ENCODE measurements around the gene PNMA1.
A peak's percentile ranks its signal among the peaks of the same experiment; 100 is the strongest.
"Not testable (repeated sequence)": the region's sequence is repeated elsewhere in the genome, so short reads cannot be mapped to it uniquely, and the experiment has no call there.

PNMA1 gene

DNA sequence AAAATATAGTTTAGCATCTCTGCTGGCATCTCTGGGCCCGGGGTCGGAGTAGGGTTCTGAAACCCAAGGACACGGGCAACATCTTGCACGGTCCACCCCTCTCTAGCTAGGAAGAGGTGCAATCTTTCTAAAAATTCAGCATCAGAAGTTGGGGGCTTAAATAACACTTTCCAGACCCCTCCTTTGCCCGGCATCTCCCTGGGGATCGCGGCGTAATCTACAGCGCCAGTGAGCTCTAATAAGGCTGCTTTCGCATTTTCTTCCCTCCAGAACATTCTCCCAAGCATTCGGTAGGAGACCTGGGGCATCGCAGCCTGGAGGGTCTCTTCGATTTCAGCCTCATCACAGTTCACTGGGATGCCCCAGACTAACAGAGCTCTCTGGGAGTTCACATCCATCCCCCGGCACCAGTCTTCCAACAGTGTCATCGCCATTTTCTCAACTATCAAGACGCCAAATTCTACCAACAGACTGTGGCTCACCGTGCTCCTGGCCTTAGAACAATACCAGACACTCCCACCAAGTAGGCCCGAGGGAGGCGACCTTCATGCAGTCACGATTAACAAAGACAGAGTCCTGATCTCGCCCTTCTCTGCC is 880 bp downstream of the PNMA1 start:
- Histone ChIP-seq H3K36me3 (ENCODE audit: control insufficient read depth, insufficient read depth, low read length) (peaks cover 29% of the 10 kb centered on the region), H3K27ac (ENCODE audit: low read depth, low read length, severe bottlenecking) (peak overlapping the region; percentile 91), H3K4me3 (ENCODE audit: extremely low read depth, insufficient read depth, low read length, poor library complexity, severe bottlenecking) (peak overlapping the region; percentile 75), H3K9me3 (ENCODE audit: control insufficient read depth, low read length) (no peaks in the 10 kb centered on the region), H3K4me1 (ENCODE audit: control insufficient read depth, insufficient read depth, low read length, poor library complexity, severe bottlenecking) (peaks cover 13% of the 10 kb centered on the region)
- 0 to 1% methylated on average over 17 to 19 of the region's 21 CpGs for WGBS, 2 experiments (ENCODE audit: insufficient coverage in 2 of 2)

- H3K36me3 ChIP-seq (ENCODE audit: control insufficient read depth, insufficient read depth, low read length) = peaks cover 24% of the 10 kb centered on the region
- H3K9me3 ChIP-seq (ENCODE audit: control insufficient read depth, low read length) = no peaks in the 10 kb centered on the region
- H3K27ac ChIP-seq (ENCODE audit: low read depth, low read length, severe bottlenecking) = no peak overlapping the region
- H3K4me1 ChIP-seq (ENCODE audit: control insufficient read depth, insufficient read depth, low read length, poor library complexity, severe bottlenecking) = peaks cover 6% of the 10 kb centered on the region
- 2 to 6% methylated on average over 12 to 19 of the region's 20 CpGs for WGBS, 2 experiments (ENCODE audit: insufficient coverage in 2 of 2)
- H3K4me3 ChIP-seq (ENCODE audit: extremely low read depth, insufficient read depth, low read length, poor library complexity, severe bottlenecking) = peak overlapping the region; percentile 75
These were observed 1.5 kb downstream of the PNMA1 start for GRCh38 chr14:73712540-73713180.

- Histone ChIP-seq H3K36me3 (ENCODE audit: control insufficient read depth, insufficient read depth, low read length) (peaks cover 18% of the 10 kb centered on the region), H3K9me3 (ENCODE audit: control insufficient read depth, low read length) (no peaks in the 10 kb centered on the region), H3K4me3 (ENCODE audit: extremely low read depth, insufficient read depth, low read length, poor library complexity, severe bottlenecking) (peak overlapping the region; percentile 75), H3K4me1 (ENCODE audit: control insufficient read depth, insufficient read depth, low read length, poor library complexity, severe bottlenecking) (peaks cover 6% of the 10 kb centered on the region), H3K27ac (ENCODE audit: low read depth, low read length, severe bottlenecking) (no peak overlapping the region)
- 79% methylated on average over 7 to 9 of the region's 11 CpGs for WGBS, 2 experiments (ENCODE audit: insufficient coverage in 2 of 2)
These were observed 2.1 kb downstream of the PNMA1 start for GRCh38 chr14:73712071-73712506.

- H3K36me3 ChIP-seq (ENCODE audit: control insufficient read depth, insufficient read depth, low read length) = peaks cover 6% of the 10 kb centered on the region
- H3K4me1 ChIP-seq (ENCODE audit: control insufficient read depth, insufficient read depth, low read length, poor library complexity, severe bottlenecking) = peaks cover 6% of the 10 kb centered on the region
- H3K4me3 ChIP-seq (ENCODE audit: extremely low read depth, insufficient read depth, low read length, poor library complexity, severe bottlenecking) = no peak overlapping the region
- WGBS, 2 experiments (ENCODE audit: insufficient coverage in 2 of 2) = 76 to 87% methylated on average over 5 of the region's 5 CpGs
- H3K9me3 ChIP-seq (ENCODE audit: control insufficient read depth, low read length) = no peaks in the 10 kb centered on the region
- no peak overlapping the region for H3K27ac ChIP-seq (ENCODE audit: low read depth, low read length, severe bottlenecking)
These were observed 3.4 kb downstream of the PNMA1 start for GRCh38 chr14:73710737-73711136.

DNA sequence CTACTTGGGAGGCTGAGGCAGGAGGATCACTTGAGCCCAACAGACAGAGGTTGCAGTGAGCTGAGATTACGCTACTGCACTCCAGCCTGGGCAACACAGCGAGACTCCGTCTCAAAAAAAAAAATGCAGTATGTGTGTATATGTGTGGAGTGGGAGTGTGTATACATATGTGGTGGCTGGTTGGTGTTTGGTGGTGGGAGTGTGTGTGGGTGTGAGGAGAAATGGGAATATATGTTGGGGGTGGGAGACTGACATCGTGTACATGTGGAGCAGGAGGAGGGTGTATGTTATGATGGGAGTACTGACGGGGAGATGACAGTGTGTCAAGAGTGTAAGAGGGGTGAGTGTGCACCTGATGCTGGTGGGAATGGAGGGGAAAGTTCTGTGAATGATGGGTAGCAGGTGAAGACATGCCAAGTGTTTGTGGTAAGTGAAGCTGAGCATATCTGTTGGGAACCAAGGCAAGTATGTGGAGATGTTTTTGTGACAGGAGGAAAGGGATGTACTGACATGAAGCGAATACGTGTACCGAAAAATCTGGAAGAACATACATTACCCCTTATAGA is 4.2 kb downstream of the PNMA1 start:
- Histone ChIP-seq H3K4me1 (ENCODE audit: control insufficient read depth, insufficient read depth, low read length, poor library complexity, severe bottlenecking) (peaks cover 6% of the 10 kb centered on the region), H3K9me3 (ENCODE audit: control insufficient read depth, low read length) (no peaks in the 10 kb centered on the region), H3K4me3 (ENCODE audit: extremely low read depth, insufficient read depth, low read length, poor library complexity, severe bottlenecking) (no peak overlapping the region), H3K36me3 (ENCODE audit: control insufficient read depth, insufficient read depth, low read length) (no peaks in the 10 kb centered on the region), H3K27ac (ENCODE audit: low read depth, low read length, severe bottlenecking) (no peak overlapping the region)
- WGBS, 2 experiments (ENCODE audit: insufficient coverage in 2 of 2) = 86 to 100% methylated on average over 4 to 5 of the region's 8 CpGs

GRCh38 chr14:73708076-73708475 is 6.1 kb downstream of the PNMA1 start:
- not testable (repeated sequence) for H3K36me3 ChIP-seq (ENCODE audit: control insufficient read depth, insufficient read depth, low read length); H3K4me1 ChIP-seq (ENCODE audit: control insufficient read depth, insufficient read depth, low read length, poor library complexity, severe bottlenecking); H3K9me3 ChIP-seq (ENCODE audit: control insufficient read depth, low read length); H3K27ac ChIP-seq (ENCODE audit: low read depth, low read length, severe bottlenecking); H3K4me3 ChIP-seq (ENCODE audit: extremely low read depth, insufficient read depth, low read length, poor library complexity, severe bottlenecking)
- WGBS, 2 experiments (ENCODE audit: insufficient coverage in 2 of 2) = 100% methylated on average over 1 to 2 of the region's 4 CpGs

- 88 to 100% methylated on average over 1 of the region's 1 CpG for WGBS, 2 experiments (ENCODE audit: insufficient coverage in 2 of 2)
- no peak overlapping the region for H3K27ac ChIP-seq (ENCODE audit: low read depth, low read length, severe bottlenecking)
- no peak overlapping the region for H3K4me3 ChIP-seq (ENCODE audit: extremely low read depth, insufficient read depth, low read length, poor library complexity, severe bottlenecking)
- no peaks in the 10 kb centered on the region for H3K4me1 ChIP-seq (ENCODE audit: control insufficient read depth, insufficient read depth, low read length, poor library complexity, severe bottlenecking)
- H3K36me3 ChIP-seq (ENCODE audit: control insufficient read depth, insufficient read depth, low read length) = peaks cover 13% of the 10 kb centered on the region
- no peaks in the 10 kb centered on the region for H3K9me3 ChIP-seq (ENCODE audit: control insufficient read depth, low read length)
These were observed 13.9 kb downstream of the PNMA1 start for GRCh38 chr14:73700325-73700724.

DNA sequence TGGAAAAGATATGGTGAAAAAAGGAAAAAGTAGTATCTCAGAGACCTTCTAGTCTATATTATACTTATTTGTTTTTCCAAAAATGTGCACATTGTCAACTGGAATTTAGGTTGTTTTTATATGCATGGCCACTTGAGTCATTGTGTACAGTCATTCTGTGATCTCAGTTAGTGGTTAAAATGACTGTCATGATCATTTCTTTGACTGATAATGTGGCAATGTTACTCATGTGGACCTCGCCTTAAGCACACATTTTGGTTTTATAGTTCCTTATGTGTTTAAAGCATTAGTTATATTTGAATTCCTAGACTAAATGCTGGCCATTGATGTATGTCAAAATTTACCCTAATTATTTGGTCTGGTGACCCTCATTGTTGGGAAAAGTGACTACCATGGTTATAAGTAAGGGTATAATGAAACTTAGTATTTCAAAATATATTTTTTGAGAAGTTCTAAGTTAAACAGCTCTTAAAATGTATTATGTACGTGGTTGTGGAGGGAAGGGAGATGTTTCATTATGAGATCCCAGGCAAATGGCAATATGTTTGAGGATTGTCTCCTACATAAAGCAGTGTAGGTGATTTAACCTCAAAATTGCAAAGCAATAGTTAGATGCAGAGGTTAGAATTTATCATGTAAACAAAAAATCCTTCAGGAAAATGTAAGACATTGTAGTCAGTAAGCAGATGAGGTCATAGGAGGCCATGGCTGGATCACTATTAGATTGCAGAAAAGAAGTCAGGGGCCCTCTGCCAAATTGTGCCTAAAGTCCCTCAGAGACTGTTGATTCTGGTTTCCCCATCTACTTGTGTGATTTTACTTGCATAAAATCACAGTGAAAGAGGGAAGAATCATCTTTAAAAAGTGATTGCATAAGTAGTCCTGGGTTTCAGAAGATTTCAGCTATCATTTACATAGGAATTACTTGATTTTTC is 17.5 kb downstream of the PNMA1 start:
- peaks cover 12% of the 10 kb centered on the region for H3K36me3 ChIP-seq (ENCODE audit: control insufficient read depth, insufficient read depth, low read length)
- WGBS, 2 experiments (ENCODE audit: insufficient coverage in 2 of 2) = 100% methylated on average over 2 of the region's 2 CpGs; no CpG with 5 or more reads in 1 of the 2 experiments
- no peaks in the 10 kb centered on the region for H3K9me3 ChIP-seq (ENCODE audit: control insufficient read depth, low read length)
- no peak overlapping the region for H3K4me3 ChIP-seq (ENCODE audit: extremely low read depth, insufficient read depth, low read length, poor library complexity, severe bottlenecking)
- H3K4me1 ChIP-seq (ENCODE audit: control insufficient read depth, insufficient read depth, low read length, poor library complexity, severe bottlenecking) = no peaks in the 10 kb centered on the region
- H3K27ac ChIP-seq (ENCODE audit: low read depth, low read length, severe bottlenecking) = no peak overlapping the region

DNA sequence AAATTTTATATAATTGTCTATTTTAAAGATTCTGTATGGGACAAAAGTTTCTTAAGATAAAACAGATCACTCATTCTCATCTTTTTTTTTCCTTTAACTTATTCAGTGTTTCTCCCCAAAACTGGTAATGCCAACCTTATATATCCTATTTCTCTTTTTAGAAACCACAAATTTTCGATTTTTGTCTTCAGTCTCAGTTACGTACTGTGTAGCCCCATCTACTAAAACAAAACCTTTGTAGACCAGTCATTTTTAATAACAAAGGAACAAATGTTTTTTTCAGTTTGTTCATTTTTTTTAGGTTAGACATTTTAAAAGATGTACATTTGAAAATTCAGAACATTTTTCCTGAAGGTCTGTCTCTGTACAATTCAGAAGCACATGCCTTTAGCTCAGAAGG is 18.2 kb downstream of the PNMA1 start:
- Histone ChIP-seq H3K27ac (ENCODE audit: low read depth, low read length, severe bottlenecking) (no peak overlapping the region), H3K4me3 (ENCODE audit: extremely low read depth, insufficient read depth, low read length, poor library complexity, severe bottlenecking) (no peak overlapping the region)
- 92 to 100% methylated on average over 1 to 2 of the region's 2 CpGs for whole genome bisulfite sequencing, 2 experiments (ENCODE audit: insufficient coverage in 2 of 2)

GRCh38 chr14:73695082-73695481 is 19.1 kb downstream of the PNMA1 start:
- H3K4me1 ChIP-seq (ENCODE audit: control insufficient read depth, insufficient read depth, low read length, poor library complexity, severe bottlenecking) = no peaks in the 10 kb centered on the region
- WGBS, 2 experiments (ENCODE audit: insufficient coverage in 2 of 2) = 100% methylated on average over 1 of the region's 2 CpGs; no CpG with 5 or more reads in 1 of the 2 experiments
- peaks cover 21% of the 10 kb centered on the region for H3K36me3 ChIP-seq (ENCODE audit: control insufficient read depth, insufficient read depth, low read length)
- no peak overlapping the region for H3K27ac ChIP-seq (ENCODE audit: low read depth, low read length, severe bottlenecking)
- H3K4me3 ChIP-seq (ENCODE audit: extremely low read depth, insufficient read depth, low read length, poor library complexity, severe bottlenecking) = no peak overlapping the region
- no peaks in the 10 kb centered on the region for H3K9me3 ChIP-seq (ENCODE audit: control insufficient read depth, low read length)

More for the DNA sequence above, 18.2 kb downstream of the PNMA1 start:
- H3K9me3 ChIP-seq (ENCODE audit: control insufficient read depth, low read length) = no peaks in the 10 kb centered on the region
- peaks cover 17% of the 10 kb centered on the region for H3K36me3 ChIP-seq (ENCODE audit: control insufficient read depth, insufficient read depth, low read length)
- no peaks in the 10 kb centered on the region for H3K4me1 ChIP-seq (ENCODE audit: control insufficient read depth, insufficient read depth, low read length, poor library complexity, severe bottlenecking)
